GM21515 (cell line): ENCODE measurements around the gene CELF4.

Experiments used
- ATAC-seq: cut with Tn5 transposase; IDR thresholded peaks from one replicate; pipeline ENCODE4 v1.9.1; 2021; ENCODE audit not compliant: unreplicated experiment

CELF4 gene

GRCh38 chr18:37422596-37422995 is 143.0 kb downstream of the CELF4 start:
- no peak for ATAC-seq

GRCh38 chr18:37422116-37422515 is 143.5 kb downstream of the CELF4 start:
- ATAC-seq, result no peak

GRCh38 chr18:37421341-37422077 is 144.1 kb downstream of the CELF4 start:
- ATAC-seq, result no peak

- ATAC-seq, result no peak
Observed at GRCh38 chr18:37420315-37420880, 145.2 kb downstream of the CELF4 start.

GRCh38 chr18:37419866-37420265 is 145.7 kb downstream of the CELF4 start:
- ATAC-seq, result no peak

GRCh38 chr18:37419315-37419714 is 146.3 kb downstream of the CELF4 start:
- ATAC-seq, result no peak

GRCh38 chr18:37414816-37415215 is 150.8 kb downstream of the CELF4 start:
- ATAC-seq, result no peak

- no peak for ATAC-seq
Observed at GRCh38 chr18:37412829-37413228, 152.8 kb downstream of the CELF4 start.

- no peak for ATAC-seq
Observed at GRCh38 chr18:37412333-37412732, 153.3 kb downstream of the CELF4 start.

- no peak for ATAC-seq
Observed at GRCh38 chr18:37409878-37410277, 155.7 kb downstream of the CELF4 start.

- ATAC-seq, result no peak
Observed at GRCh38 chr18:37408676-37409265, 156.8 kb downstream of the CELF4 start.

GRCh38 chr18:37407571-37407970 is 158.0 kb downstream of the CELF4 start:
- no peak for ATAC-seq

- no peak for ATAC-seq
Observed at GRCh38 chr18:37405772-37406171, 159.8 kb downstream of the CELF4 start.

- no peak for ATAC-seq
Observed at GRCh38 chr18:37405229-37405628, 160.4 kb downstream of the CELF4 start.

GRCh38 chr18:37403788-37404187 is 161.8 kb downstream of the CELF4 start:
- no peak for ATAC-seq

GRCh38 chr18:37403100-37403781 is 162.4 kb downstream of the CELF4 start:
- ATAC-seq, result no peak

- ATAC-seq, result no peak
Observed at GRCh38 chr18:37402735-37403099, 162.9 kb downstream of the CELF4 start.

GRCh38 chr18:37400802-37401201 is 164.8 kb downstream of the CELF4 start:
- ATAC-seq, result no peak

GRCh38 chr18:37398248-37398920 is 167.2 kb downstream of the CELF4 start:
- no peak for ATAC-seq

- ATAC-seq, result no peak
Observed at GRCh38 chr18:37397814-37398213, 167.8 kb downstream of the CELF4 start.

GRCh38 chr18:37396971-37397720 is 168.5 kb downstream of the CELF4 start:
- ATAC-seq, result no peak
